Coronary artery (tissue), 2 donors: ENCODE measurements around the gene RTEL1.
"Not testable (repeated sequence)": the region's sequence is repeated elsewhere in the genome, so short reads cannot be mapped to it uniquely, and the experiment has no call there.

ENCODE experiments used
- DNase-seq: peaks from one replicate; pipeline ENCODE4 v3.0.0-alpha.2; 2017; ENCODE audit warnings: low spot score
- H3K27ac ChIP-seq, 2 donors: fragments of 200-600 bp; sonication (generic); one replicate each; pipeline ENCODE4 v1.5.1; 2016 to 2019
- H3K4me3 ChIP-seq: fragments of 200-600 bp; sonication (generic); 2 replicates; pipeline ENCODE4 v1.5.1; 2016; ENCODE audit warnings: mild to moderate bottlenecking, moderate library complexity
- CTCF ChIP-seq: fragments of 200-600 bp; sonication (generic); IDR thresholded peaks from one replicate; pipeline ENCODE4 v1.5.1; 2019; ENCODE audit warnings: antibody characterized with exemption

Gene RTEL1

GRCh38 chr20:63624486-63624885 lies 33.6 kb upstream of the RTEL1 start:
- DNase-seq: no peak
- TF ChIP-seq CTCF: no peak
- no peak overlapping the region for H3K4me3 ChIP-seq
- no peak overlapping the region for H3K27ac ChIP-seq

GRCh38 chr20:63625771-63626423 lies 32.2 kb upstream of the RTEL1 start:
- TF ChIP-seq CTCF: no peak
- H3K27ac ChIP-seq: peak overlapping the region; percentile 85 to 99
- DNase-seq: no peak
- peak overlapping the region; percentile 99 for H3K4me3 ChIP-seq

GRCh38 chr20:63626424-63627128 lies 31.5 kb upstream of the RTEL1 start, which contains the start of gene GMEB2:
GMEB2 (minus strand) TSS chr20:63627101; CDS start chr20:63619397, 7,704 bp downstream.
- DNase-seq: peak; percentile 86
- no peak for TF ChIP-seq CTCF
- H3K4me3 ChIP-seq: peak within 1 kb of the TSS; percentile 99
- peak within 1 kb of the TSS; percentile 85 to 99 for H3K27ac ChIP-seq

- H3K27ac ChIP-seq: peak overlapping the region; percentile 85 to 99
- peak overlapping the region; percentile 99 for H3K4me3 ChIP-seq
- peak; percentile 96 for DNase-seq
- no peak for TF ChIP-seq CTCF
These were observed 30.9 kb upstream of the RTEL1 start for GRCh38 chr20:63627129-63627750.

GRCh38 chr20:63627751-63628245 lies 30.3 kb upstream of the RTEL1 start:
- no peak for TF ChIP-seq CTCF
- peak overlapping the region; percentile 85 to 99 for H3K27ac ChIP-seq
- peak overlapping the region; percentile 99 for H3K4me3 ChIP-seq
- DNase-seq: no peak

GRCh38 chr20:63628246-63628975 lies 29.7 kb upstream of the RTEL1 start:
- H3K4me3 ChIP-seq: peak overlapping the region; percentile 99
- peak overlapping the region in 1 of 2 donors; percentile 99 for H3K27ac ChIP-seq
- DNase-seq: no peak
- no peak for TF ChIP-seq CTCF

GRCh38 chr20:63630956-63631355 lies 27.2 kb upstream of the RTEL1 start:
- not testable (repeated sequence) for H3K4me3 ChIP-seq, DNase-seq, H3K27ac ChIP-seq

GRCh38 chr20:63631426-63631825 lies 26.7 kb upstream of the RTEL1 start:
- H3K27ac ChIP-seq, DNase-seq, H3K4me3 ChIP-seq: not testable (repeated sequence)
